Cardiac muscle cell (in vitro differentiated cells and primary cell): ENCODE results near the gene SERPINB5. TPM values are rescaled to one million over a fixed set of nuclear protein-coding genes. Genes with fewer than 3 reads are reported as not detected.

Experiments
- DNase-seq, 2 donors: peaks; one replicate each; pipeline versions ENCODE4 v3.0.0 to v3.0.0-alpha.2; 2010 to 2017; ENCODE audit warnings: low read depth in 1 of 2, low spot score in 1 of 2
- H3K27ac ChIP-seq: fragments of 200-600 bp; sonication (generic); 2 replicates; pipeline ENCODE4 v1.5.1; 2016
- H3K27me3 ChIP-seq: fragments of 200-600 bp; sonication (generic); 2 replicates; pipeline ENCODE4 v1.6.0; 2016; ENCODE audit warnings: control low read depth
- H3K36me3 ChIP-seq: fragments of 200-600 bp; sonication (generic); 2 replicates; pipeline ENCODE4 v1.5.1; 2016; ENCODE audit warnings: control low read depth
- H3K4me1 ChIP-seq: fragments of 200-600 bp; sonication (generic); 2 replicates; pipeline ENCODE4 v1.8.1; 2017; ENCODE audit warnings: low read depth, mild to moderate bottlenecking, mixed run types
- H3K4me3 ChIP-seq: fragments of 200-600 bp; sonication (generic); 2 replicates; pipeline ENCODE4 v1.5.1; 2016; ENCODE audit warnings: mild to moderate bottlenecking
- H3K9me3 ChIP-seq: fragments of 200-600 bp; sonication (generic); 2 replicates; pipeline ENCODE4 v1.5.1; 2017; ENCODE audit warnings: low read depth, mild to moderate bottlenecking, control low read depth
- polyA plus RNA-seq: library from polyadenylated mRNA; unstranded; fragments of >200 nt; fragmentation: Nextera tagmentation; extraction: Ambion mirVana; gene quantifications from 2 replicates; pipeline ENCODE4 v1.2.1, GENCODE V29; 2016
- total RNA-seq: library from RNA; depleted of rRNA; stranded (reverse); fragments of >200 nt; gene quantifications from 2 replicates; pipeline ENCODE4 v1.2.3, GENCODE V29; 2016
- TF ChIP-seq, protein P1 (sequence below): IDR thresholded peaks from 2 replicates; pipeline ENCODE4 v1.5.1; 2012; ENCODE audit warnings: low read depth, mild to moderate bottlenecking, low read length

SERPINB5 gene
- total and polyA plus RNA-seq, 2 experiments from 2014 or later = not detected

DNA sequence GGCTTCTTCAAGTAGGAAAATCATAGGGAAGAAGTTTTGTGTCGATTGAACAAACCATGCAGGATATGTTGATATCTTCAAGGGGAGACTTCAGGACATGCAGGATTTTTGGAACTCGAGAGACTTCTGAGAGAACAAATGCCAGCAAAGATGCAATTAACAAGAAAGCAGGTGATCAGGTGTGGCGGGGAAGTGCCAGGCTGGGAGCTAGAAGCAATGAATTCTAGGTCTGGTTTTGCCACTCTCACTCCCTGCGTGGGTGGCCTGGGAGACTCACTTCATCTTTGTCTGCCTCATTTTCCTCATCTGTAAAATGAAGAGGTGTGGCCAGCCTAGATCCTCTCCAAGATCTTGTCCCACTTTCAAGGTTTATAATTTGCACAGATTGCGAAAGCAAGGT lies 3.1 kb downstream of the SERPINB5 start:
- no peak overlapping the region for H3K4me3 ChIP-seq
- no peaks in the 10 kb centered on the region for H3K27me3 ChIP-seq
- H3K27ac ChIP-seq = no peak overlapping the region
- no peaks in the 10 kb centered on the region for H3K9me3 ChIP-seq
- TF ChIP-seq, protein P1, sequence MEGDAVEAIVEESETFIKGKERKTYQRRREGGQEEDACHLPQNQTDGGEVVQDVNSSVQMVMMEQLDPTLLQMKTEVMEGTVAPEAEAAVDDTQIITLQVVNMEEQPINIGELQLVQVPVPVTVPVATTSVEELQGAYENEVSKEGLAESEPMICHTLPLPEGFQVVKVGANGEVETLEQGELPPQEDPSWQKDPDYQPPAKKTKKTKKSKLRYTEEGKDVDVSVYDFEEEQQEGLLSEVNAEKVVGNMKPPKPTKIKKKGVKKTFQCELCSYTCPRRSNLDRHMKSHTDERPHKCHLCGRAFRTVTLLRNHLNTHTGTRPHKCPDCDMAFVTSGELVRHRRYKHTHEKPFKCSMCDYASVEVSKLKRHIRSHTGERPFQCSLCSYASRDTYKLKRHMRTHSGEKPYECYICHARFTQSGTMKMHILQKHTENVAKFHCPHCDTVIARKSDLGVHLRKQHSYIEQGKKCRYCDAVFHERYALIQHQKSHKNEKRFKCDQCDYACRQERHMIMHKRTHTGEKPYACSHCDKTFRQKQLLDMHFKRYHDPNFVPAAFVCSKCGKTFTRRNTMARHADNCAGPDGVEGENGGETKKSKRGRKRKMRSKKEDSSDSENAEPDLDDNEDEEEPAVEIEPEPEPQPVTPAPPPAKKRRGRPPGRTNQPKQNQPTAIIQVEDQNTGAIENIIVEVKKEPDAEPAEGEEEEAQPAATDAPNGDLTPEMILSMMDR = no peak
- H3K36me3 ChIP-seq = no peaks in the 10 kb centered on the region
- no peaks in the 10 kb centered on the region for H3K4me1 ChIP-seq
- no peak for DNase-seq

DNA sequence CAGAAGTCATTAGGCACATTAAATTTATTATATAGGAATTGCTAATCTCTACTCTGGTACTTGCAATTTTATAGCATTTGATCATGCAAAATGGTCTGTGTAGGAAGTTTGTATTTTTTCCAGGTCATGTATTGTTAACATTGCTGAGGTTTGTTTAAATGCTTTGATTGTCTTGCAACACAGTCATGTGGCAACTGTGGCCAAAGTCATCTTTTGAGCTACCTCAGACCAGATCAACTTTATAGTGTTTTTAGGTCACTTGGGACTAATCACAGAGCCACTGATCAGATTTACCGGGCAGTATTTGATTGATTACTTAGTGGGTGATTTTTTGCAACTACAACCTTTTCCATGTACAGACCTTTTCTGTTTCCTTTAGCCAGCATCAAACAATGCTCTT lies 3.7 kb downstream of the SERPINB5 start:
- TF ChIP-seq, protein P1 = no peak

DNA sequence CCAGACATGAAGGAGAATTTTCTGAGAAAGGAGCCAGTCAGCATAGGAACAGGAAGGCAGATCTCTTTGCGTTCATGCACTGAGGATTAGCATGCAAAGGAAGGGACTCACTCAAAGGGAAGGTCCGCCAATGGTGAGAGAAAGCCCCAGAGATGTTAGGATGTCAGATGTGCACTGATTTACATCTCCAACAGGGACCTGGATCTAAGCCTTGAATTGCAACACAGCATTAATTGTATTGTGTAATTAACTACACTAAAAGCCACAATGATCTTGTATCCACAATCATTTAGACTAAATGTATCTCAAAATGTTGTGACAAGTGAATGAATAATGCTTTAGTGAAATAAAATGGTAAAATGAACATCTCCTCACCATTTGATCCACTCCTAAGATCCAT lies 4.2 kb downstream of the SERPINB5 start:
- H3K9me3 ChIP-seq = no peaks in the 10 kb centered on the region
- no peak overlapping the region for H3K27ac ChIP-seq
- TF ChIP-seq, protein P1 = no peak
- no peak overlapping the region for H3K4me3 ChIP-seq
- DNase-seq = no peak
- no peaks in the 10 kb centered on the region for H3K36me3 ChIP-seq
- no peaks in the 10 kb centered on the region for H3K4me1 ChIP-seq
- H3K27me3 ChIP-seq = no peaks in the 10 kb centered on the region

More for the DNA sequence above, 3.7 kb downstream of the SERPINB5 start:
- Histone ChIP-seq H3K4me3 (no peak overlapping the region), H3K9me3 (no peaks in the 10 kb centered on the region), H3K27me3 (no peaks in the 10 kb centered on the region), H3K36me3 (no peaks in the 10 kb centered on the region), H3K27ac (no peak overlapping the region), H3K4me1 (no peaks in the 10 kb centered on the region)
- no peak for DNase-seq

- Histone ChIP-seq H3K4me1 (no peaks in the 10 kb centered on the region), H3K27ac (no peak overlapping the region), H3K27me3 (no peaks in the 10 kb centered on the region), H3K9me3 (no peaks in the 10 kb centered on the region), H3K36me3 (no peaks in the 10 kb centered on the region), H3K4me3 (no peak overlapping the region)
- DNase-seq = no peak
- TF ChIP-seq, protein P1 = no peak
Observed at GRCh38 chr18:63487676-63488075, 10.9 kb downstream of the SERPINB5 start.

DNA sequence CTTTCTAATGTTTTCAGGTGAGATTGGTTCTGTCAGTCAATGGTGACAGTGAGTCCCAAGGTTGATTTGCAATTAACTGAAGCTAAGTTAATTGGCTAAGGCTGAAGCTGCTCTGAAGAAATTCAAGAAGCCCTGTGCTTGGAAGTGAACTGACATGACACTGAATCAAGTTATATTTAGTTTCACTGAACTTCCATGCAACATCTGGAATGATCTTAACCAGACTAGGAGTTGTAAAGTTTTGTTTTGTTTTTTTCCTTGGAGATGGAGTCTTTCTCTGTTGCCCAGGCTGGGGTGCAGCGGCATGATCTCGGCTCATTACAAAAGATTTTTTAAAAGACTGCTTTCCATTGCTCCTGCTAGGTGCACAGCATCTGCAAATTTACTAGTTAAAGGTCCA lies 11.4 kb downstream of the SERPINB5 start:
- H3K36me3 ChIP-seq = no peaks in the 10 kb centered on the region
- no peak overlapping the region for H3K27ac ChIP-seq
- H3K4me3 ChIP-seq = no peak overlapping the region
- H3K4me1 ChIP-seq = no peaks in the 10 kb centered on the region
- no peak for DNase-seq
- H3K9me3 ChIP-seq = no peaks in the 10 kb centered on the region
- TF ChIP-seq, protein P1 = no peak
- H3K27me3 ChIP-seq = no peaks in the 10 kb centered on the region

DNA sequence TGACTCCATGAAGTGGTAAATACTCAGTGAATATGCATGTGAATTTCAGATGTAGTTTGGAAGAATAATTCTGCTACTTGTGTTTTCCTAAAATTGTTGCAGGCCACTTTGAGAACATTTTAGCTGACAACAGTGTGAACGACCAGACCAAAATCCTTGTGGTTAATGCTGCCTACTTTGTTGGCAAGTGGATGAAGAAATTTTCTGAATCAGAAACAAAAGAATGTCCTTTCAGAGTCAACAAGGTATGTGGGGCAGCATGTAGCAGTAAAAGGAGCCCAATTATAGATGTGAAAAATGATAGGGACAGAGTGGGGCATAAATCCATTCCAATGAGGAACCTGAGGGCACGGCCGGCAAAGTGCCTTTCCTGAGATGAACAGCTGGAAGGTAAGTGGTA lies 16.1 kb downstream of the SERPINB5 start:
- TF ChIP-seq, protein P1 = no peak
- no peaks in the 10 kb centered on the region for H3K36me3 ChIP-seq
- H3K4me3 ChIP-seq = no peak overlapping the region
- no peaks in the 10 kb centered on the region for H3K27me3 ChIP-seq
- no peak for DNase-seq
- no peaks in the 10 kb centered on the region for H3K4me1 ChIP-seq
- H3K27ac ChIP-seq = no peak overlapping the region
- H3K9me3 ChIP-seq = no peaks in the 10 kb centered on the region
